Central memory CD8-positive, alpha-beta T cell (primary cell): Measurements from ENCODE around the gene ZBTB40.

Experiments used
- ATAC-seq: fragments of 150-1000 bp; cut with Tn5 transposase; replicated peaks from 2 replicates; pipeline ENCODE4 v1.10.0; 2022; ENCODE audit warnings: mild to moderate bottlenecking, moderate FRiP score, moderate number of reproducible peaks; ENCODE audit not compliant: poor library complexity, severe bottlenecking; ENCODE audit errors: extremely low read depth
- DNase-seq, 2 donors: peaks; one replicate each; pipeline ENCODE4 v3.0.0; 2021; ENCODE audit warnings: low spot score in 2 of 2
- H3K27ac Mint-ChIP-seq: one replicate; pipeline ENCODE4 v1.8.0; 2022; ENCODE audit warnings: low read depth, mild to moderate bottlenecking, moderate library complexity, mixed read lengths
- H3K27me3 Mint-ChIP-seq: one replicate; pipeline ENCODE4 v1.8.0; 2022; ENCODE audit warnings: mixed read lengths
- H3K36me3 Mint-ChIP-seq: one replicate; pipeline ENCODE4 v1.8.0; 2022; ENCODE audit warnings: mild to moderate bottlenecking, moderate library complexity, mixed read lengths; ENCODE audit not compliant: insufficient read depth
- H3K4me1 Mint-ChIP-seq: one replicate; pipeline ENCODE4 v1.8.0; 2022; ENCODE audit warnings: mixed read lengths
- H3K4me3 Mint-ChIP-seq: one replicate; pipeline ENCODE4 v1.8.0; 2022; ENCODE audit warnings: mild to moderate bottlenecking, moderate library complexity, mixed read lengths
- H3K9me3 Mint-ChIP-seq: one replicate; pipeline ENCODE4 v1.8.0; 2022; ENCODE audit warnings: mixed read lengths

ZBTB40 gene

DNA sequence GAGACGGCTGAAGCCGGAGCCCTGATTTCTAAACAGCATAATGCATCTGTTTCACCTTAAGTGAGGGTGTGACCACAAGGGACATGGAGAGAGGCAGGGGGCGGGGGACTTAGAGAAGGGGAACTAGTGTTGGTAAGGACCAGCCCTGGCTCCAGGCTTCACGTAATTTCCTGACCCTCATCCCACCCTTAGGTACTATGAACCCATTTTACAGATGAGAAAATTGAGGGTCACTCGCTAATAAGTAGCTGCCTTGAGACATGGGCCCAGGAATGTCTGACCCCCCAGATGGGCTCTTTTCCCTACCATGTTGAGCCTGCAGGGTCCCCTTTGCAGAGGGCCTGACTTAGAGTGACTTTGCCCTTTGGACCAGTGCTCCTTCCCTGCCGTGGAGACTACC lies 116.3 kb downstream of the ZBTB40 start:
- no peak overlapping the region for H3K4me3 Mint-ChIP-seq
- no peak for ATAC-seq
- H3K36me3 Mint-ChIP-seq, result no peaks in the 10 kb centered on the region

DNA sequence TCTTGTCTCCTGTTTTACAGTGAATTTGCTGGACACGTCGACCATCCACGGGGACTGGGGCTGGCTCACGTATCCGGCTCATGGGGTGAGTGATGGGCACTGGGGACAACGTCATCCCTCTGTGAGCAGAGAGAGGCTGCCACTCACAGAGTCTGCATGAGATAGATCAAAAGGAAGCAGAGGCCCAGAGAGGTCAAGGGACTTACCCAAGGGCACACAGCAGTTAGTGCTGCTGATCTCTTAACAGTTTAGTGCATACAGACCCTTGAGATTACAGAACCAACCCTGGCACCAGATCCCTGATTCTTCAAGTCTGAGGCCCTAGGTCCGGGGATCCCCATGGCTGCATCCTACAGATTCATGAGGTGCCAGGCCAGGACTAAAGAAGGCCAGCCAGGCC lies 117.6 kb downstream of the ZBTB40 start:
- H3K9me3 Mint-ChIP-seq, result no peaks in the 10 kb centered on the region
- no peak overlapping the region for H3K4me3 Mint-ChIP-seq
- H3K36me3 Mint-ChIP-seq, result no peaks in the 10 kb centered on the region

More for the DNA sequence above, 116.3 kb downstream of the ZBTB40 start:
- no peaks in the 10 kb centered on the region for H3K4me1 Mint-ChIP-seq
- no peak for DNase-seq
- H3K27ac Mint-ChIP-seq, result no peak overlapping the region
- peaks cover 44% of the 10 kb centered on the region for H3K27me3 Mint-ChIP-seq
- no peaks in the 10 kb centered on the region for H3K9me3 Mint-ChIP-seq

DNA sequence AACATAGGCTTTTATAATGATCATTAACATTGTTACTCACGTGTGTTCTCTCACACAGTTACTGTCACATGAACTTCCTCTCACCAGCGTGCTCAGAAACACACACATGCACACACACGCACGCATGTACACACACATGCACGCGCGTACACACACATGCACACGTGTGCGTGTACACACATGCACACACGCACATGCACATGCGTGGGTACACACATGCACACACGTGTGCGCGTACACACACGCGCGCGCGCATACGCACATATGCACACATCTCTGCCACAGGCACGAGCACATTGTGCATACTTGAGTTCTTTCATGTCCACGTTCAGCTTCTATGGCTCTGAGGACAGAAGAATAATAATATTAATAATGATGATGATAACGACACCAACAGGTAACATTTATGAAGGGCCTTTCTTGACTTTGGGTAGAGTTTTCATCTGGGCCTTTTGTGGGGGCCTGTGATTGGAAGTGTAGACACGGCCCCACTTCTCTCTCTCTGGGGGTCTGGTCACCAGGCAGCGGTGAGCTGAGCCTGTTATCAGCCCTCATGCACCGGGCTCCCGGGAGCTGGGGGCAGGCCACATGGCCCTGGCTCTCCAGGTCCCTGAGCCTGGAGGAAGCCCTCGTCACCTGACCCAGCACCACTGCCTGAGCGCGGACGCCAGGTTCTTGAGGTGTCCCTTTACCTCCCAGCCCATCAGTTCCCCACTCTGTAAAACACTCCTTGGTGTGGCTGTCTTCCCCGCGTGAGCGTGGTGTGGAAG lies 118.7 kb downstream of the ZBTB40 start:
- Mint-ChIP-seq H3K27me3 (peaks cover 33% of the 10 kb centered on the region), H3K4me1 (no peaks in the 10 kb centered on the region)

More for the DNA sequence above, 117.6 kb downstream of the ZBTB40 start:
- Mint-ChIP-seq H3K27ac (no peak overlapping the region), H3K4me1 (no peaks in the 10 kb centered on the region), H3K27me3 (peaks cover 39% of the 10 kb centered on the region)
- no peak for ATAC-seq
- no peak for DNase-seq

DNA sequence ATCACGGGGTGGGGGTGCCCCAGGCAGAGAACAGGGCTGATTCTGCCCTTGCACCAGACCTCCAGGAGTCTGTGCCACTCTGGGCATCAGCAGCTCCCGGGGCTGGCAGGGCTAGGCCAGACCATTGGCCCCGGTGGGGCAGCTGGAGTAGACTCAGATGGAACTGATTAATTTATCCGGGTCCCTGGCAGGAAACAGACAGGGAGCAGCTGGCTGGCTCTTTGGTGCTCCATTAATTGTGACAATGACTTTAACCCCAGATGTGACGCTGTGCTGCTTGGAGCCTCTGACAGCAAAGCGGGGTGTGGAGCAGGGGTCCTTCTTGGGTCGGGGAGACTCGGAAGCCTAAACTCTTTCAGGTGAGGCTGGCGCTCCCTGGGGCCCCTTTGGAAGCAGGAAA lies 121.2 kb downstream of the ZBTB40 start:
- no peaks in the 10 kb centered on the region for H3K36me3 Mint-ChIP-seq
- H3K27me3 Mint-ChIP-seq, result peaks cover 20% of the 10 kb centered on the region
- no peaks in the 10 kb centered on the region for H3K4me1 Mint-ChIP-seq
- ATAC-seq, result no peak
- no peak for DNase-seq
- no peaks in the 10 kb centered on the region for H3K9me3 Mint-ChIP-seq
- H3K4me3 Mint-ChIP-seq, result no peak overlapping the region
- H3K27ac Mint-ChIP-seq, result no peak overlapping the region

More for the DNA sequence above, 118.7 kb downstream of the ZBTB40 start:
- Mint-ChIP-seq H3K4me3 (no peak overlapping the region), H3K9me3 (no peaks in the 10 kb centered on the region), H3K27ac (no peak overlapping the region), H3K36me3 (no peaks in the 10 kb centered on the region)
- ATAC-seq (no peak), DNase-seq (no peak)

DNA sequence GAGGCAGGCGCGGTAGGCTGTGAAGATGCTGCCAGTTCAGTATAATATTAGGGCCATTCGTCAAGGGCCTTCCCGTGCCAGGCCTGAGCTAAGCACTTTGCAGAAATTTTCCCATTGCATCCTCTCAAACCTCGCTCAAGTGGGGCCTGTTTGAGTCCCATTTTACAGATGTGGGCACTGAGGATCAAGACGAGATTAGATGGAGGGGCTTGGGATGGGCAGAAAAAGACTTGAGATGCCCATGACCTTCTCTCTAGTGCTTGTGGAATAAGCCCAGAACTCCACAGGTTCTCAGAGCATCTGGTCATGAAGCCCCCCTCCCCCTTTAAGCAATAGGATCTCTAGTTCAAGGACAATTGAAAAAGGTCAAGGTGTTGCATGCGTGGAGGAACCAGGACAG lies 121.6 kb downstream of the ZBTB40 start:
- DNase-seq, result no peak
- Mint-ChIP-seq H3K27ac (no peak overlapping the region), H3K4me1 (no peaks in the 10 kb centered on the region), H3K27me3 (peaks cover 20% of the 10 kb centered on the region), H3K4me3 (no peak overlapping the region), H3K9me3 (no peaks in the 10 kb centered on the region), H3K36me3 (no peaks in the 10 kb centered on the region)
- ATAC-seq, result no peak

DNA sequence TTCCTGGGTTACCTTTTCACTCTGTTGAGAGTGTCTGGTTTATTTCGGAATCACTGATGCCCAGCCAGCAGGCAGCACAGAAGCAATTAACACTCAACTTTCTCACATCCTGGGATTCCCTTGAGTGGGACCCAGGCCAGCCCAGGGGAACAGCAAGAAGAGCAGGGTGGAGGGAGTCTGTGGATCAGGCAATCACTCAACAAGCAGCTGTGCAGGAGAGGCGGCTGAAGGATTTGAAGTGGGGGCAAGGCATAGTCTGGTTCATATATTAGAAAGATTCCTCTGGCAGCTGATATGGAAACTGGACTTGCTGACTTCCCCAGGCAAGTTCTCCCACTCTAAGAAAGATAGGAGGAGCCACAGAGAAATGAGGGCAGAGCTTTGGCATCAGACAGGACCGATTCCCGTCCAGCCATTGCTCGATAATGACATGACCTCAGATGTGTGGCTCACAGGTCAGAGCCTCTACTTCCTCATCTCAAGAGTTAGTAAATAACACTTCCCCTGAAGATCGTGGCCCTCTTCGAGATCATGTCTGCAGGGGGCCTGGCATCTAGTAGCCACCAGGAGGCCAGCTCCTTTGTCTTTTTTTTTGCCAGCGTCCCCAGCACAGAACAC lies 124.0 kb downstream of the ZBTB40 start:
- Mint-ChIP-seq H3K9me3 (peaks cover 4% of the 10 kb centered on the region), H3K4me3 (no peak overlapping the region), H3K4me1 (no peaks in the 10 kb centered on the region), H3K27me3 (peaks cover 20% of the 10 kb centered on the region), H3K36me3 (no peaks in the 10 kb centered on the region), H3K27ac (no peak overlapping the region)
- DNase-seq (no peak), ATAC-seq (no peak)

DNA sequence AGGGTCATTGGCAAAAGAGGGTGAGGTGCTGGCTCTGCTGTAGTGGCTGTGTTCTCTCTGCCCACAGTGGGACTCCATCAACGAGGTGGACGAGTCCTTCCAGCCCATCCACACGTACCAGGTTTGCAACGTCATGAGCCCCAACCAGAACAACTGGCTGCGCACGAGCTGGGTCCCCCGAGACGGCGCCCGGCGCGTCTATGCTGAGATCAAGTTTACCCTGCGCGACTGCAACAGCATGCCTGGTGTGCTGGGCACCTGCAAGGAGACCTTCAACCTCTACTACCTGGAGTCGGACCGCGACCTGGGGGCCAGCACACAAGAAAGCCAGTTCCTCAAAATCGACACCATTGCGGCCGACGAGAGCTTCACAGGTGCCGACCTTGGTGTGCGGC lies 124.5 kb downstream of the ZBTB40 start:
- ATAC-seq (no peak), DNase-seq (no peak)
- H3K4me3 Mint-ChIP-seq, result no peak overlapping the region

DNA sequence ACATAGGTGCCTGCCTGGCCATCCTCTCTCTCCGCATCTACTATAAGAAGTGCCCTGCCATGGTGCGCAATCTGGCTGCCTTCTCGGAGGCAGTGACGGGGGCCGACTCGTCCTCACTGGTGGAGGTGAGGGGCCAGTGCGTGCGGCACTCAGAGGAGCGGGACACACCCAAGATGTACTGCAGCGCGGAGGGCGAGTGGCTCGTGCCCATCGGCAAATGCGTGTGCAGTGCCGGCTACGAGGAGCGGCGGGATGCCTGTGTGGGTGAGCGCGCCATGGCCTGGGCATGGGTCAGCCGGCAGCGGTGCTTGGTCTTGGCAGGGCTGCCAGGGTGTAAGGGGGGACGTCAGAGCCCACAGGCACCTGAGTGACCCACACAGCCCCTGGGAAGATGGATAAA lies 125.0 kb downstream of the ZBTB40 start:
- no peak overlapping the region for H3K4me3 Mint-ChIP-seq
- H3K4me1 Mint-ChIP-seq, result no peaks in the 10 kb centered on the region
- DNase-seq, result no peak
- H3K27me3 Mint-ChIP-seq, result peaks cover 20% of the 10 kb centered on the region
- no peak for ATAC-seq
- peaks cover 4% of the 10 kb centered on the region for H3K9me3 Mint-ChIP-seq
- H3K27ac Mint-ChIP-seq, result no peak overlapping the region
- no peaks in the 10 kb centered on the region for H3K36me3 Mint-ChIP-seq

More for the DNA sequence above, 124.5 kb downstream of the ZBTB40 start:
- Mint-ChIP-seq H3K27ac (no peak overlapping the region), H3K9me3 (peaks cover 4% of the 10 kb centered on the region), H3K4me1 (no peaks in the 10 kb centered on the region), H3K27me3 (peaks cover 20% of the 10 kb centered on the region), H3K36me3 (no peaks in the 10 kb centered on the region)

DNA sequence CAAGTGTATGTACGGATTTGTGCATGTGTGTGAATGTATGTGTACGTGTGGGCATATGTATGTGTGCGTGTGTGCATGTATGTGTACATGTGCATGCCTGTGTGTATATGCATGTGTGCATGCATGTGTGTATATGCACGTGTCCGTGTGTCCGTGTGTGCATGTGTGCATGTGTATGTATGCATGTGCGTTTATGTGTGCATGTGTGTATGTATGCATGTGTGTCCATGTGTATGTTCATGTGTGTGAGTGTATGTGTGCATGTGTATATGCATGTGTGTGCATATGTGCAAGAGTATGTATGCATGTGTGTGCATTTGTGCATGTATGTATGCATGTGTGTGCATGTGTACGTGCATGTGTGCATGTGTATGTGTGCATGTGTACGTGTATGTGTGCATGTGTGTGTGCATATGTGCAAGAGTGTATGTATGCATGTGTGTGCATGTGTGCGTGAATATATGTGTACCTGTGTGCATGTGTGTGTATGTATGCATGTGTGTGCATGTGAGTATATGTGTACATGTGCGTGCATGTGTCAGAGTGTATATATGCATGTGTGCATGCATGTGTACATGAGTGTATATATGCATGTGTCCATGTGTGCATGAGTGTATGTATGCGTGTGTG lies 127.2 kb downstream of the ZBTB40 start:
- no peak overlapping the region for H3K27ac Mint-ChIP-seq
- no peak for ATAC-seq
- DNase-seq, result no peak
- H3K36me3 Mint-ChIP-seq, result no peaks in the 10 kb centered on the region
- peaks cover 4% of the 10 kb centered on the region for H3K9me3 Mint-ChIP-seq
- H3K4me1 Mint-ChIP-seq, result no peaks in the 10 kb centered on the region
- H3K27me3 Mint-ChIP-seq, result peaks cover 9% of the 10 kb centered on the region
- H3K4me3 Mint-ChIP-seq, result no peak overlapping the region

DNA sequence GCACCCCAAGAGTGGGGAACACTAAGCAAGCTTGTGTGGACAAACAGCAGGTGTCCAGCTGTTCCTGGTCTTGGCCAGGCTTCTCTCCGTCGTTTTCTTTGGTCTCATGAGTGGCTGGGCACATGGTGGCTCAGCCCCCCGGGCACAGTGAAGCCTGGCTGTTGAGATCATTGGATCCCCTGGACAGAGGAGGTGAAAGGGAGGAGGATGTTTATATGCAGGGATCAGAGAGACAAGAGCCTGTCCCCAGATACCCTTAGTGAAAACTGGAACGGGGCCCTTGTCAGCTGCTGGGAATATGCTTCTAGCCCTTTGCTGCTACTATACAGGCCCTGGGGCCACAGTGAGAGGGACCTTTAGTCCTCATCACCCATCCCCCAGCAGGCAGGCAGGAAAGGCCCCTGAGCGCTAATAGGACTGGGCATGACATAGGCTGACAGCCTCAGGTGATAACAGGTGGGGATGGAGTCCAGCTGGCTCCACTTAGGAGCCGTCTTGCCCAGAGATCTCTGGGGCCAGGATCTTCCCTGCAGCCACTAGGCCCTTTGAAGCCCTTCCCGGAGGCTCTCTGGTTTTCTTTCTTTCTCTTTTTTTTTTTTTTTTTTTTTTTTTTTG lies 128.0 kb downstream of the ZBTB40 start:
- peaks cover 4% of the 10 kb centered on the region for H3K9me3 Mint-ChIP-seq
- ATAC-seq, result no peak
- H3K27ac Mint-ChIP-seq, result no peak overlapping the region

More for the DNA sequence above, 128.0 kb downstream of the ZBTB40 start:
- H3K4me3 Mint-ChIP-seq, result no peak overlapping the region
- peaks cover 4% of the 10 kb centered on the region for H3K27me3 Mint-ChIP-seq
- H3K36me3 Mint-ChIP-seq, result no peaks in the 10 kb centered on the region
- H3K4me1 Mint-ChIP-seq, result no peaks in the 10 kb centered on the region
- DNase-seq, result no peak
